ENCODE measurements around the gene ARHGDIB. TPM values are rescaled to one million over a fixed set of nuclear protein-coding genes. Genes with fewer than 3 reads are reported as not detected.

The ARHGDIB gene
- total and polyA plus RNA-seq, 2 donors: 820 to 1,161 TPM

GRCh38 chr12:14893506-14894250 is 67.7 kb downstream of the ARHGDIB start:
- no peaks in the 10 kb centered on the region for H3K27me3 ChIP-seq (ENCODE audit: control insufficient read depth in 2 of 2, insufficient read depth in 1 of 2, low read length in 1 of 2)
- no peak overlapping the region for H3K27ac ChIP-seq (ENCODE audit: low read depth in 1 of 2, low read length in 1 of 2)
- no peak for DNase-seq (ENCODE audit: low read depth in 6 of 9, low spot score in 9 of 9)
- no peaks in the 10 kb centered on the region for H3K4me1 ChIP-seq (ENCODE audit: control insufficient read depth in 2 of 2, insufficient read depth in 2 of 2, low read length in 2 of 2)
- 98% methylated on average over 5 of the region's 5 CpGs for WGBS
- no peaks in the 10 kb centered on the region for H3K9me3 ChIP-seq (ENCODE audit: control insufficient read depth in 2 of 2, insufficient read depth in 1 of 2, low read length in 1 of 2)
- no peaks in the 10 kb centered on the region for H3K36me3 ChIP-seq (ENCODE audit: control insufficient read depth in 2 of 2, insufficient read depth in 2 of 2, low read length in 1 of 2)
- H3K4me3 ChIP-seq (ENCODE audit: low read length in 2 of 2): no peak overlapping the region

- Histone ChIP-seq H3K4me1 (ENCODE audit: control insufficient read depth in 2 of 2, insufficient read depth in 2 of 2, low read length in 2 of 2) (no peaks in the 10 kb centered on the region), H3K9me3 (ENCODE audit: control insufficient read depth in 2 of 2, insufficient read depth in 1 of 2, low read length in 1 of 2) (no peaks in the 10 kb centered on the region), H3K27me3 (ENCODE audit: control insufficient read depth in 2 of 2, insufficient read depth in 1 of 2, low read length in 1 of 2) (no peaks in the 10 kb centered on the region), H3K4me3 (ENCODE audit: low read length in 2 of 2) (no peak overlapping the region), H3K27ac (ENCODE audit: low read depth in 1 of 2, low read length in 1 of 2) (no peak overlapping the region), H3K36me3 (ENCODE audit: control insufficient read depth in 2 of 2, insufficient read depth in 2 of 2, low read length in 1 of 2) (no peaks in the 10 kb centered on the region)
- no peak for DNase-seq (ENCODE audit: low read depth in 6 of 9, low spot score in 9 of 9)
- 93% methylated on average over 7 of the region's 7 CpGs for WGBS
Measured at GRCh38 chr12:14892726-14893505, 68.5 kb downstream of the ARHGDIB start.

Other genes starting within 250 kb of the ARHGDIB start
- gene WBP11, start 158.1 kb downstream of the ARHGDIB start, total RNA-seq: 9.2 TPM
- gene WBP11, start 158.1 kb downstream of the ARHGDIB start, polyA plus RNA-seq: 24.5 TPM
- gene C12orf60, start 157.9 kb downstream of the ARHGDIB start, total RNA-seq: 1.4 TPM
- gene C12orf60, start 157.9 kb downstream of the ARHGDIB start, polyA plus RNA-seq: 2.2 TPM
- 0.05 TPM for gene SMCO3, start 147.4 kb downstream of the ARHGDIB start, total RNA-seq
- 0.09 TPM for gene SMCO3, start 147.4 kb downstream of the ARHGDIB start, polyA plus RNA-seq
- gene ART4, start 118.1 kb downstream of the ARHGDIB start, total RNA-seq: 0.38 TPM
- gene ART4, start 118.1 kb downstream of the ARHGDIB start, polyA plus RNA-seq: 0.16 TPM
- 14.5 TPM for gene MGP, start 75.7 kb downstream of the ARHGDIB start, total RNA-seq
- 149 TPM for gene MGP, start 75.7 kb downstream of the ARHGDIB start, polyA plus RNA-seq
- gene ERP27, start 23.1 kb downstream of the ARHGDIB start, total RNA-seq: 1.3 TPM
- 4.4 TPM for gene ERP27, start 23.1 kb downstream of the ARHGDIB start, polyA plus RNA-seq
- 0.19 TPM for gene PDE6H, start 11.4 kb upstream of the ARHGDIB start, total RNA-seq
- not detected for gene PDE6H, start 11.4 kb upstream of the ARHGDIB start, polyA plus RNA-seq

Measured in thymus (tissue), 11 donors.